ENCODE results near the gene CLNK.

CLNK gene

GRCh38 chr4:10589799-10590198, 94.8 kb downstream of the CLNK start:
- no peak overlapping the region for H3K27ac ChIP-seq
- TF ChIP-seq CTCF (IDR thresholded peaks at IDR 0.05): no peak
- no peaks in the 10 kb centered on the region for H3K36me3 ChIP-seq
- no peak for DNase-seq
- H3K4me3 ChIP-seq: no peak overlapping the region
- no peaks in the 10 kb centered on the region for H3K4me1 ChIP-seq
- intact Hi-C loops (cut with DNase I; ENCODE audit: low total_unique reads): loop anchor here (10.0 kb wide), 1 partner anchor 835 kb away; the partner anchor contains the start of gene HS3ST1
- H3K9me3 ChIP-seq: no peaks in the 10 kb centered on the region
- H3K27me3 ChIP-seq: no peaks in the 10 kb centered on the region

GRCh38 chr4:10589321-10589720, 95.2 kb downstream of the CLNK start:
- H3K4me3 ChIP-seq: no peak overlapping the region
- no peaks in the 10 kb centered on the region for H3K27me3 ChIP-seq
- no peak for DNase-seq
- no peaks in the 10 kb centered on the region for H3K36me3 ChIP-seq
- peaks cover 0 to 4% (median 2%) of the 10 kb centered on the region in 4 donors for H3K4me1 ChIP-seq
- TF ChIP-seq CTCF (IDR thresholded peaks at IDR 0.05): no peak
- intact Hi-C loops (cut with DNase I; ENCODE audit: low total_unique reads): loop anchor here (10.0 kb wide), 1 partner anchor 835 kb away; the partner anchor contains the start of gene HS3ST1
- no peaks in the 10 kb centered on the region for H3K9me3 ChIP-seq
- no peak overlapping the region for H3K27ac ChIP-seq

- Histone ChIP-seq H3K4me1 (peaks cover 0 to 9% (median 2%) of the 10 kb centered on the region in 4 donors), H3K36me3 (no peaks in the 10 kb centered on the region), H3K27ac (no peak overlapping the region), H3K9me3 (no peaks in the 10 kb centered on the region), H3K27me3 (no peaks in the 10 kb centered on the region), H3K4me3 (no peak overlapping the region)
- TF ChIP-seq CTCF (IDR thresholded peaks at IDR 0.05): no peak
- intact Hi-C loops (cut with DNase I; ENCODE audit: low total_unique reads): loop anchor here (10.0 kb wide), 1 partner anchor 837 kb away; the partner anchor contains the start of gene HS3ST1
- DNase-seq: no peak
These were observed 96.9 kb downstream of the CLNK start for GRCh38 chr4:10587697-10588096.

- no peak for DNase-seq
- Histone ChIP-seq H3K4me3 (no peak overlapping the region), H3K27ac (no peak overlapping the region), H3K4me1 (peaks cover 0 to 9% (median 2%) of the 10 kb centered on the region in 4 donors), H3K27me3 (no peaks in the 10 kb centered on the region), H3K36me3 (no peaks in the 10 kb centered on the region), H3K9me3 (no peaks in the 10 kb centered on the region)
- TF ChIP-seq CTCF (IDR thresholded peaks at IDR 0.05): no peak
- intact Hi-C loops (cut with DNase I; ENCODE audit: low total_unique reads): loop anchor here (10.0 kb wide), 1 partner anchor 838 kb away; the partner anchor contains the start of gene HS3ST1
These were observed 97.3 kb downstream of the CLNK start for GRCh38 chr4:10587296-10587695.

- Histone ChIP-seq H3K4me3 (peak overlapping the region in 1 of 2 donors; percentile 2), H3K4me1 (peaks cover 0 to 9% (median 2%) of the 10 kb centered on the region in 4 donors), H3K27me3 (peaks cover 0 to 2% of the 10 kb centered on the region in 2 donors), H3K9me3 (no peaks in the 10 kb centered on the region), H3K36me3 (no peaks in the 10 kb centered on the region), H3K27ac (no peak overlapping the region)
- TF ChIP-seq CTCF (IDR thresholded peaks at IDR 0.05): no peak
- no peak for DNase-seq
- intact Hi-C loops (cut with DNase I; ENCODE audit: low total_unique reads): loop anchor here (10.0 kb wide), 1 partner anchor 841 kb away; the partner anchor contains the start of gene HS3ST1
These were observed 100.5 kb downstream of the CLNK start for GRCh38 chr4:10584042-10584441.

Measured in tibial artery (tissue), 4 donors.